WTC11 (cell line): Measurements from ENCODE around the gene TMEM120A. TPM values are rescaled to one million over a fixed set of nuclear protein-coding genes. Genes with fewer than 3 reads are reported as not detected.

Experiments
- ATAC-seq: fragments of 200-7000 bp; cut with Tn5 transposase; 2 replicates; pipeline ENCODE4 v1.10.0; 2021; ENCODE audit warnings: mild to moderate bottlenecking, moderate library complexity
- CTCF ChIA-PET: fragments of 300-600 bp; sonication (Branson Sonifier 250); formaldehyde crosslinking; loops from one replicate; lab custom pipeline; 2021; ENCODE audit warnings: antibody characterized with exemption; lab: Charles Lee
- POLR2A ChIA-PET: fragments of 350-600 bp; sonication (Branson Sonifier 250); formaldehyde crosslinking; loops from one replicate; lab custom pipeline; 2021; ENCODE audit warnings: antibody characterized with exemption; lab: Charles Lee
- DNase-seq: peaks from one replicate; pipeline ENCODE4 v3.0.0; 2021; ENCODE audit warnings: low spot score
- H3K27ac Mint-ChIP-seq: 2 replicates; pipeline ENCODE4 v1.8.0; 2021; ENCODE audit warnings: mixed read lengths
- H3K27me3 Mint-ChIP-seq: 2 replicates; pipeline ENCODE4 v1.8.0; 2021; ENCODE audit warnings: low read depth, mild to moderate bottlenecking, moderate library complexity, mixed read lengths
- H3K36me3 Mint-ChIP-seq: 2 replicates; pipeline ENCODE4 v1.8.0; 2021; ENCODE audit warnings: mixed read lengths
- H3K4me1 Mint-ChIP-seq: 2 replicates; pipeline ENCODE4 v1.8.0; 2022; ENCODE audit warnings: mixed read lengths
- H3K4me3 Mint-ChIP-seq: 2 replicates; pipeline ENCODE4 v1.8.0; 2021; ENCODE audit warnings: mild to moderate bottlenecking, moderate library complexity, mixed read lengths
- H3K9me3 Mint-ChIP-seq: 2 replicates; pipeline ENCODE4 v1.8.0; 2021; ENCODE audit warnings: mixed read lengths
- FOXJ3 ChIP-seq: sonication (generic); formaldehyde crosslinking; IDR thresholded peaks from 2 replicates; pipeline ENCODE4 v1.9.0; 2021; ENCODE audit warnings: missing genetic modification reagents, mild to moderate bottlenecking, borderline replicate concordance
- GABPB1 ChIP-seq: sonication (generic); formaldehyde crosslinking; IDR thresholded peaks from 2 replicates; pipeline ENCODE4 v1.8.1; 2023; ENCODE audit warnings: mild to moderate bottlenecking, missing genetic modification reagents
- GRHL2 ChIP-seq: fragments of 250-450 bp; sonication (Bioruptor Pico); IDR thresholded peaks from 2 replicates; pipeline ENCODE4 v1.8.0; 2022; ENCODE audit warnings: mild to moderate bottlenecking, moderate library complexity; ENCODE audit not compliant: insufficient replicate concordance, severe bottlenecking
- GTF2I ChIP-seq: fragments of 250-450 bp; sonication (Bioruptor Pico); conservative IDR thresholded peaks from 2 replicates; pipeline ENCODE4 v1.4.0; 2021; ENCODE audit warnings: mild to moderate bottlenecking
- RELA ChIP-seq: sonication (generic); formaldehyde crosslinking; IDR thresholded peaks from 2 replicates; pipeline ENCODE4 v1.8.1; 2022; ENCODE audit warnings: missing genetic modification reagents, mild to moderate bottlenecking, borderline replicate concordance
- RORB ChIP-seq: fragments of 250-450 bp; sonication (Bioruptor Pico); IDR thresholded peaks from 2 replicates; pipeline ENCODE4 v1.9.0; 2021; ENCODE audit warnings: mild to moderate bottlenecking
- SMAD3 ChIP-seq: sonication (generic); formaldehyde crosslinking; IDR thresholded peaks from 2 replicates; pipeline ENCODE4 v1.8.0; 2022; ENCODE audit warnings: missing genetic modification reagents, mild to moderate bottlenecking, borderline replicate concordance
- SP1 ChIP-seq: sonication (generic); formaldehyde crosslinking; conservative IDR thresholded peaks from 2 replicates; pipeline ENCODE4 v1.8.1; 2022; ENCODE audit warnings: missing genetic modification reagents
- TCF7 ChIP-seq: sonication (generic); formaldehyde crosslinking; IDR thresholded peaks from 2 replicates; pipeline ENCODE4 v1.8.0; 2022; ENCODE audit warnings: mild to moderate bottlenecking, low read depth, missing genetic modification reagents, moderate library complexity
- ZNF423 ChIP-seq: fragments of 250-450 bp; sonication (Bioruptor Pico); IDR thresholded peaks from 2 replicates; pipeline ENCODE4 v2.1.2; 2022; ENCODE audit warnings: mild to moderate bottlenecking, moderate library complexity
- total RNA-seq: library from RNA; stranded (reverse); gene quantifications from 3 replicates; pipeline ENCODE4 v1.2.3, GENCODE V29; 2021
- TF ChIP-seq, protein P1 (sequence below): sonication (generic); formaldehyde crosslinking; IDR thresholded peaks from 2 replicates; pipeline ENCODE4 v1.8.1; 2022; ENCODE audit warnings: low read depth, mild to moderate bottlenecking, moderate library complexity, missing genetic modification reagents, borderline replicate concordance
- TF ChIP-seq, protein P2 (sequence below): sonication (generic); formaldehyde crosslinking; IDR thresholded peaks from 2 replicates; pipeline ENCODE4 v1.8.1; 2023; ENCODE audit warnings: mild to moderate bottlenecking, moderate library complexity, missing genetic modification reagents
- TF ChIP-seq, protein P3 (sequence below): sonication (generic); formaldehyde crosslinking; IDR thresholded peaks from 2 replicates; pipeline ENCODE4 v1.8.0; 2022; ENCODE audit warnings: mild to moderate bottlenecking, missing genetic modification reagents
- TF ChIP-seq, protein P4 (sequence below): sonication (generic); formaldehyde crosslinking; IDR thresholded peaks from 2 replicates; pipeline ENCODE4 v1.8.0; 2023; ENCODE audit warnings: missing genetic modification reagents
- TF ChIP-seq, protein P5 (sequence below): fragments of 250-450 bp; sonication (Bioruptor Pico); IDR thresholded peaks from 2 replicates; pipeline ENCODE4 v2.1.2; 2022; ENCODE audit warnings: mild to moderate bottlenecking, moderate library complexity
- TF ChIP-seq, protein P6 (sequence below): sonication (generic); formaldehyde crosslinking; conservative IDR thresholded peaks from 2 replicates; pipeline ENCODE4 v1.8.1; 2023; ENCODE audit warnings: mild to moderate bottlenecking, low read depth, missing genetic modification reagents, moderate library complexity
- TF ChIP-seq, protein P7 (sequence below): sonication (generic); formaldehyde crosslinking; conservative IDR thresholded peaks from 2 replicates; pipeline ENCODE4 v1.8.1; 2022; ENCODE audit warnings: mild to moderate bottlenecking, missing genetic modification reagents
- TF ChIP-seq, protein P8 (sequence below): sonication (generic); formaldehyde crosslinking; IDR thresholded peaks from 2 replicates; pipeline ENCODE4 v1.8.1; 2023; ENCODE audit warnings: mild to moderate bottlenecking, missing genetic modification reagents
- TF ChIP-seq, protein P9 (sequence below): sonication (generic); formaldehyde crosslinking; IDR thresholded peaks from 2 replicates; pipeline ENCODE4 v1.8.0; 2022; ENCODE audit warnings: mild to moderate bottlenecking, missing genetic modification reagents
- TF ChIP-seq, protein P10 (sequence below): fragments of 250-450 bp; sonication (Bioruptor Pico); IDR thresholded peaks from 2 replicates; pipeline ENCODE4 v1.8.0; 2021; ENCODE audit warnings: mild to moderate bottlenecking

TMEM120A gene
- total RNA-seq, 1 experiment from 2014 or later = 21.9 TPM

DNA sequence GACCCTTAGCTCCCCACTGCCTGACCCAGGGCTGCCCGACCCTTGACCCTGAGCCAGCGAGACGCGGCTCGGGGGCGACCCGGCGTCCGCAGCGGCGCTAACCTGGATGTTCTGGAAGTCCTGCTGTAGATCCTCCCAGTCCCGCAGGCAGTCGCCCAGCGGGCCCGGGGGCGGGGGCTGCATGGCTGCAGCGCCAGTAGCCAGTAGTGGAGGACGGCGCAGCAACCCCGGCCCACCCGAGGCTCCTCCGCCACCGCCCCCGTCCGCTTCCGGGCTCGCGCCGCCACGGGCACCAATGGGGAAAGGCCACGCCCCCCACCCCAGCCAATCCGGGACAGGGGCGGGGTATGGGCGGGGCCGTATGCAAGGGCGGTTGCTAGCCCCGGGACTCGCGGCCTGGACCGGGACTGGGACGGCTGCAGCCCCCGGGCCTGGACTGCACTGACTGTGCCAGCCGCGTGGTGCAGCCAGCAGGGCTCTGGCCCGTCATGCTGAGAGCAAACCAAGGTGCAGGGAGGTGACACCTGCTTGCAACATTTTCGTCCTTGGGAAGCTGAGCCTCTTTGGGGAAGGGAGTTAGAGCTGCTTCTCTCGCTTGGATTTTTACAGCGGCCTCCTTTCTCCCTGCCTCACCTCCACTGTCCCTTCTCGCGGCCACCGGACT lies at the start of gene TMEM120A (continued):
- TF ChIP-seq, protein P1, sequence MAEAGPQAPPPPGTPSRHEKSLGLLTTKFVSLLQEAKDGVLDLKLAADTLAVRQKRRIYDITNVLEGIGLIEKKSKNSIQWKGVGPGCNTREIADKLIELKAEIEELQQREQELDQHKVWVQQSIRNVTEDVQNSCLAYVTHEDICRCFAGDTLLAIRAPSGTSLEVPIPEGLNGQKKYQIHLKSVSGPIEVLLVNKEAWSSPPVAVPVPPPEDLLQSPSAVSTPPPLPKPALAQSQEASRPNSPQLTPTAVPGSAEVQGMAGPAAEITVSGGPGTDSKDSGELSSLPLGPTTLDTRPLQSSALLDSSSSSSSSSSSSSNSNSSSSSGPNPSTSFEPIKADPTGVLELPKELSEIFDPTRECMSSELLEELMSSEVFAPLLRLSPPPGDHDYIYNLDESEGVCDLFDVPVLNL (CRISPR knock-in tag) = no peak
- TF ChIP-seq, protein P2, sequence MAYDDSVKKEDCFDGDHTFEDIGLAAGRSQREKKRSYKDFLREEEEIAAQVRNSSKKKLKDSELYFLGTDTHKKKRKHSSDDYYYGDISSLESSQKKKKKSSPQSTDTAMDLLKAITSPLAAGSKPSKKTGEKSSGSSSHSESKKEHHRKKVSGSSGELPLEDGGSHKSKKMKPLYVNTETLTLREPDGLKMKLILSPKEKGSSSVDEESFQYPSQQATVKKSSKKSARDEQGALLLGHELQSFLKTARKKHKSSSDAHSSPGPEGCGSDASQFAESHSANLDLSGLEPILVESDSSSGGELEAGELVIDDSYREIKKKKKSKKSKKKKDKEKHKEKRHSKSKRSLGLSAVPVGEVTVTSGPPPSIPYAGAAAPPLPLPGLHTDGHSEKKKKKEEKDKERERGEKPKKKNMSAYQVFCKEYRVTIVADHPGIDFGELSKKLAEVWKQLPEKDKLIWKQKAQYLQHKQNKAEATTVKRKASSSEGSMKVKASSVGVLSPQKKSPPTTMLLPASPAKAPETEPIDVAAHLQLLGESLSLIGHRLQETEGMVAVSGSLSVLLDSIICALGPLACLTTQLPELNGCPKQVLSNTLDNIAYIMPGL (CRISPR knock-in tag) = peak; percentile 27; the same call in 1 of the 2 replicates
- TF ChIP-seq RELA (CRISPR knock-in tag) (peak; percentile 64; the same call in 1 of the 2 replicates), SMAD3 (CRISPR knock-in tag) (no peak), GABPB1 (CRISPR knock-in tag) (peak; percentile 71), TCF7 (no peak), GTF2I (0 out of 2 replicates have a peak, but pooled peaks have one; percentile 59), SP1 (CRISPR knock-in tag) (peak; percentile 99), ZNF423 (CRISPR knock-in tag) (no peak)
- TF ChIP-seq, protein P3, sequence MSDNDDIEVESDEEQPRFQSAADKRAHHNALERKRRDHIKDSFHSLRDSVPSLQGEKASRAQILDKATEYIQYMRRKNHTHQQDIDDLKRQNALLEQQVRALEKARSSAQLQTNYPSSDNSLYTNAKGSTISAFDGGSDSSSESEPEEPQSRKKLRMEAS (CRISPR knock-in tag) = peak; percentile 44; the same call in 1 of the 2 replicates
- TF ChIP-seq, protein P4, sequence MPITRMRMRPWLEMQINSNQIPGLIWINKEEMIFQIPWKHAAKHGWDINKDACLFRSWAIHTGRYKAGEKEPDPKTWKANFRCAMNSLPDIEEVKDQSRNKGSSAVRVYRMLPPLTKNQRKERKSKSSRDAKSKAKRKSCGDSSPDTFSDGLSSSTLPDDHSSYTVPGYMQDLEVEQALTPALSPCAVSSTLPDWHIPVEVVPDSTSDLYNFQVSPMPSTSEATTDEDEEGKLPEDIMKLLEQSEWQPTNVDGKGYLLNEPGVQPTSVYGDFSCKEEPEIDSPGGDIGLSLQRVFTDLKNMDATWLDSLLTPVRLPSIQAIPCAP = 0 out of 2 replicates have a peak, but pooled peaks have one; percentile 11
- TF ChIP-seq, protein P5, sequence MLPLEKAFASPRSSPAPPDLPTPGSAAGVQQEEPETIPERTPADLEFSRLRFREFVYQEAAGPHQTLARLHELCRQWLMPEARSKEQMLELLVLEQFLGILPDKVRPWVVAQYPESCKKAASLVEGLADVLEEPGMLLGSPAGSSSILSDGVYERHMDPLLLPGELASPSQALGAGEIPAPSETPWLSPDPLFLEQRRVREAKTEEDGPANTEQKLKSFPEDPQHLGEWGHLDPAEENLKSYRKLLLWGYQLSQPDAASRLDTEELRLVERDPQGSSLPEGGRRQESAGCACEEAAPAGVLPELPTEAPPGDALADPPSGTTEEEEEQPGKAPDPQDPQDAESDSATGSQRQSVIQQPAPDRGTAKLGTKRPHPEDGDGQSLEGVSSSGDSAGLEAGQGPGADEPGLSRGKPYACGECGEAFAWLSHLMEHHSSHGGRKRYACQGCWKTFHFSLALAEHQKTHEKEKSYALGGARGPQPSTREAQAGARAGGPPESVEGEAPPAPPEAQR (CRISPR knock-in tag) = no peak

DNA sequence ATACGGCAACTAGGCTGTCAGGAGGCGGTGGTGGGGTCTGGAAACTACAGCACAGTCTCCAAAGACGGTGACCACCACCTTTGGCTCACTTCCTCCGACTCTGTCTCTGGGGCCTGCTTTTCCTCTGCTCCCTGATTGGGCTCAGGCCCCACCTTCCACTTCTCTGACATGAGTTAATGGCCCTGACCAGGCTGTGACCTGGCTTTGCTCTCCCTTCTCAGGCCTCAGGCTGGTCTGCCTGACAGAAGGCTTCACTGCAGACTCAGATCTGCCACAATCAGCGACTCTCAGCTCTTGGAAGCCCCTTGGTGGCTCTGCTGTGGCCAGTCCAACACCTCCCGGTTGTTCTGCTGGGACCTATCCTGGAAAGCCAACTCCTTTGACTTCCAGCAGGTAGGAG lies 45.7 kb upstream of the TMEM120A start:
- H3K27ac Mint-ChIP-seq = no peak overlapping the region; the same call in 1 of the 2 replicates
- H3K4me3 Mint-ChIP-seq = no peak overlapping the region
- ATAC-seq (no peak), DNase-seq (no peak)
- ChIA-PET CTCF (no interaction called here), POLR2A (no interaction called here)
- no peaks in the 10 kb centered on the region for H3K4me1 Mint-ChIP-seq
- H3K36me3 Mint-ChIP-seq = no peaks in the 10 kb centered on the region
- H3K9me3 Mint-ChIP-seq = no peaks in the 10 kb centered on the region
- no peaks in the 10 kb centered on the region for H3K27me3 Mint-ChIP-seq
- TF ChIP-seq ZNF423 (CRISPR knock-in tag) (no peak), GRHL2 (CRISPR knock-in tag) (no peak), FOXJ3 (no peak), RORB (no peak)
- TF ChIP-seq, protein P6, sequence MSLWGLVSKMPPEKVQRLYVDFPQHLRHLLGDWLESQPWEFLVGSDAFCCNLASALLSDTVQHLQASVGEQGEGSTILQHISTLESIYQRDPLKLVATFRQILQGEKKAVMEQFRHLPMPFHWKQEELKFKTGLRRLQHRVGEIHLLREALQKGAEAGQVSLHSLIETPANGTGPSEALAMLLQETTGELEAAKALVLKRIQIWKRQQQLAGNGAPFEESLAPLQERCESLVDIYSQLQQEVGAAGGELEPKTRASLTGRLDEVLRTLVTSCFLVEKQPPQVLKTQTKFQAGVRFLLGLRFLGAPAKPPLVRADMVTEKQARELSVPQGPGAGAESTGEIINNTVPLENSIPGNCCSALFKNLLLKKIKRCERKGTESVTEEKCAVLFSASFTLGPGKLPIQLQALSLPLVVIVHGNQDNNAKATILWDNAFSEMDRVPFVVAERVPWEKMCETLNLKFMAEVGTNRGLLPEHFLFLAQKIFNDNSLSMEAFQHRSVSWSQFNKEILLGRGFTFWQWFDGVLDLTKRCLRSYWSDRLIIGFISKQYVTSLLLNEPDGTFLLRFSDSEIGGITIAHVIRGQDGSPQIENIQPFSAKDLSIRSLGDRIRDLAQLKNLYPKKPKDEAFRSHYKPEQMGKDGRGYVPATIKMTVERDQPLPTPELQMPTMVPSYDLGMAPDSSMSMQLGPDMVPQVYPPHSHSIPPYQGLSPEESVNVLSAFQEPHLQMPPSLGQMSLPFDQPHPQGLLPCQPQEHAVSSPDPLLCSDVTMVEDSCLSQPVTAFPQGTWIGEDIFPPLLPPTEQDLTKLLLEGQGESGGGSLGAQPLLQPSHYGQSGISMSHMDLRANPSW (CRISPR knock-in tag) = no peak
- TF ChIP-seq, protein P7, sequence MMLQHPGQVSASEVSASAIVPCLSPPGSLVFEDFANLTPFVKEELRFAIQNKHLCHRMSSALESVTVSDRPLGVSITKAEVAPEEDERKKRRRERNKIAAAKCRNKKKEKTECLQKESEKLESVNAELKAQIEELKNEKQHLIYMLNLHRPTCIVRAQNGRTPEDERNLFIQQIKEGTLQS (CRISPR knock-in tag) = no peak
- TF ChIP-seq, protein P8, sequence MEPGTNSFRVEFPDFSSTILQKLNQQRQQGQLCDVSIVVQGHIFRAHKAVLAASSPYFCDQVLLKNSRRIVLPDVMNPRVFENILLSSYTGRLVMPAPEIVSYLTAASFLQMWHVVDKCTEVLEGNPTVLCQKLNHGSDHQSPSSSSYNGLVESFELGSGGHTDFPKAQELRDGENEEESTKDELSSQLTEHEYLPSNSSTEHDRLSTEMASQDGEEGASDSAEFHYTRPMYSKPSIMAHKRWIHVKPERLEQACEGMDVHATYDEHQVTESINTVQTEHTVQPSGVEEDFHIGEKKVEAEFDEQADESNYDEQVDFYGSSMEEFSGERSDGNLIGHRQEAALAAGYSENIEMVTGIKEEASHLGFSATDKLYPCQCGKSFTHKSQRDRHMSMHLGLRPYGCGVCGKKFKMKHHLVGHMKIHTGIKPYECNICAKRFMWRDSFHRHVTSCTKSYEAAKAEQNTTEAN (CRISPR knock-in tag) = no peak
- TF ChIP-seq, protein P9, sequence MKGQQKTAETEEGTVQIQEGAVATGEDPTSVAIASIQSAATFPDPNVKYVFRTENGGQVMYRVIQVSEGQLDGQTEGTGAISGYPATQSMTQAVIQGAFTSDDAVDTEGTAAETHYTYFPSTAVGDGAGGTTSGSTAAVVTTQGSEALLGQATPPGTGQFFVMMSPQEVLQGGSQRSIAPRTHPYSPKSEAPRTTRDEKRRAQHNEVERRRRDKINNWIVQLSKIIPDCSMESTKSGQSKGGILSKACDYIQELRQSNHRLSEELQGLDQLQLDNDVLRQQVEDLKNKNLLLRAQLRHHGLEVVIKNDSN (CRISPR knock-in tag) = no peak
- TF ChIP-seq, protein P10, sequence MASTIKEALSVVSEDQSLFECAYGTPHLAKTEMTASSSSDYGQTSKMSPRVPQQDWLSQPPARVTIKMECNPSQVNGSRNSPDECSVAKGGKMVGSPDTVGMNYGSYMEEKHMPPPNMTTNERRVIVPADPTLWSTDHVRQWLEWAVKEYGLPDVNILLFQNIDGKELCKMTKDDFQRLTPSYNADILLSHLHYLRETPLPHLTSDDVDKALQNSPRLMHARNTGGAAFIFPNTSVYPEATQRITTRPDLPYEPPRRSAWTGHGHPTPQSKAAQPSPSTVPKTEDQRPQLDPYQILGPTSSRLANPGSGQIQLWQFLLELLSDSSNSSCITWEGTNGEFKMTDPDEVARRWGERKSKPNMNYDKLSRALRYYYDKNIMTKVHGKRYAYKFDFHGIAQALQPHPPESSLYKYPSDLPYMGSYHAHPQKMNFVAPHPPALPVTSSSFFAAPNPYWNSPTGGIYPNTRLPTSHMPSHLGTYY (CRISPR knock-in tag) = no peak
